Neural progenitor cell (in vitro differentiated cells): Measurements from ENCODE around the gene STKLD1.

Source experiments
- CTCF ChIP-seq: fragments of 200-600 bp; sonication (generic); IDR thresholded peaks from 2 replicates; pipeline ENCODE4 v1.5.1; 2017; ENCODE audit warnings: antibody characterized with exemption, mild to moderate bottlenecking
- EZH2 ChIP-seq: fragments of 200-600 bp; sonication (generic); IDR thresholded peaks from 2 replicates; pipeline ENCODE4 v1.6.1; 2017; ENCODE audit warnings: antibody characterized with exemption, mild to moderate bottlenecking, moderate library complexity
- EZH2phosphoT487 ChIP-seq: fragments of 200-600 bp; sonication (generic); IDR thresholded peaks from 2 replicates; pipeline ENCODE4 v1.6.1; 2017; ENCODE audit warnings: antibody characterized with exemption

DNA sequence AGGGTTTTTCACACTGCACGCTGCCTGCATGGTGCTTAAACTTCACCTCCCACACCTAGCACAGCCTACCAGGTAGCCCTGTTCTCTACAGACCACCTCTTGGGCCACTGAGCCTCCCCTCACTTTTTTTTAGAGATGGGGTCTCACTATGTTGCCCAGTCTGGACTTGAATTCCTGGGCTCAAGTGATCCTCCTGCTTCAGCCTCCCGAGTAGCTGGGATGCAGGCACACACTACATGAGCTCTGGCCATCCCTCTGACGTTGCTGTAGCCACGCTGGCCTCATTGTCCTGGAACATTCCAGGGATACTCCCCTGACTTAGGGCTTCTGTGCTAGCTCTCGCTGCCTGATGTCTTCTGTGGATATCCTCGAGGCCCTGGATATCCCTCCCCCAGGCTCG lies 76.4 kb downstream of the STKLD1 start:
- no peak for TF ChIP-seq EZH2
- no peak for TF ChIP-seq CTCF
- no peak for TF ChIP-seq EZH2phosphoT487
